GM12878 (cell line): ENCODE data around the gene ZFPM1. TPM values are rescaled to one million over a fixed set of nuclear protein-coding genes. Genes with fewer than 3 reads are reported as not detected.

Experiments used
- ATAC-seq: fragments of 200-7000 bp; cut with Tn5 transposase; 3 replicates; pipeline ENCODE4 v1.9.1; 2020; ENCODE audit warnings: mild to moderate bottlenecking, moderate library complexity
- BruUV-seq: library from RNA; stranded (reverse); fragments of 400-500 nt; replicated peaks from 2 replicates; lab custom pipeline; 2021; lab: Mats Ljungman, UMichigan
- CTCF ChIA-PET: fragments of 300-600 bp; sonication (Branson Sonifier 250); formaldehyde crosslinking; extraction: SDS; loops from one replicate; lab custom pipeline; 2021; ENCODE audit warnings: inconsistent platforms; lab: Yijun Ruan, JAX
- POLR2A ChIA-PET: fragments of 350-600 bp; formaldehyde crosslinking; extraction: SDS; loops from one replicate; lab custom pipeline; 2021; ENCODE audit warnings: inconsistent platforms; lab: Charles Lee
- RAD21 ChIA-PET: fragments of 300-600 bp; sonication (Branson Sonifier 250); formaldehyde crosslinking; loops from one replicate; lab custom pipeline; 2023; ENCODE audit warnings: antibody characterized with exemption; ENCODE audit not compliant: unreplicated experiment; lab: Charles Lee
- SMC1A ChIA-PET: fragments of 300-600 bp; sonication (Branson Sonifier 250); formaldehyde crosslinking; loops from one replicate; lab custom pipeline; 2023; ENCODE audit not compliant: unreplicated experiment, uncharacterized antibody; lab: Charles Lee
- DNase-seq: peaks from one replicate; pipeline ENCODE4 v3.0.0-alpha.2; 2011; ENCODE audit warnings: low read depth, low spot score
- FAIRE-seq: peaks from 3 replicates; lab custom pipeline; 2011; peaks lifted over from hg19 to GRCh38; lab: Jason Lieb, UNC
- H2AFZ ChIP-seq: 2 replicates; pipeline ENCODE4 v1.6.0; 2011; ENCODE audit warnings: low read depth, low read length, control low read depth; ENCODE audit not compliant: control insufficient read depth
- H3K27ac ChIP-seq: 2 replicates; pipeline ENCODE4 v1.5.1; 2011; ENCODE audit warnings: control low read depth; ENCODE audit not compliant: control insufficient read depth, insufficient read depth
- H3K27me3 ChIP-seq, 2 experiments: replicated peaks in 1 of 2; 2 replicates each; pipeline versions ENCODE4 v1.6.0 to v1.6.1; 2011; ENCODE audit warnings: low read length in 1 of 2; ENCODE audit not compliant: control insufficient read depth in 2 of 2, insufficient read depth in 2 of 2
- H3K36me3 ChIP-seq, 2 experiments: 2 replicates each; pipeline ENCODE4 v1.5.1; 2011; ENCODE audit warnings: low read length in 1 of 2; ENCODE audit not compliant: control insufficient read depth in 2 of 2, insufficient read depth in 2 of 2
- H3K4me1 ChIP-seq: 2 replicates; pipeline ENCODE4 v1.6.1; 2011; ENCODE audit warnings: mild to moderate bottlenecking, low read length, moderate library complexity, mixed read lengths; ENCODE audit not compliant: control insufficient read depth, insufficient read depth
- H3K4me2 ChIP-seq: 2 replicates; pipeline ENCODE4 v1.6.0; 2011; ENCODE audit warnings: control low read depth; ENCODE audit not compliant: control insufficient read depth, insufficient read depth
- H3K4me3 ChIP-seq: fragments of 200-600 bp; sonication (generic); 2 replicates; pipeline ENCODE4 v1.5.1; 2016
- H3K79me2 ChIP-seq: 2 replicates; pipeline ENCODE4 v1.6.0; 2011; ENCODE audit warnings: low read length; ENCODE audit not compliant: control insufficient read depth, insufficient read depth
- H3K9ac ChIP-seq: 2 replicates; pipeline ENCODE4 v1.8.0; 2011; ENCODE audit warnings: low read length, control low read depth, mixed read lengths; ENCODE audit not compliant: control insufficient read depth, insufficient read depth
- H3K9me3 ChIP-seq: replicated peaks from 3 replicates; pipeline ENCODE4 v1.5.1; 2011; ENCODE audit warnings: mild to moderate bottlenecking, low read length; ENCODE audit not compliant: control insufficient read depth, insufficient read depth
- H4K20me1 ChIP-seq: 2 replicates; pipeline ENCODE4 v1.6.0; 2011; ENCODE audit not compliant: control insufficient read depth, insufficient read depth
- BHLHE40 ChIP-seq, 2 experiments: fragments of 450-650 bp in 1 of 2; IDR thresholded peaks; 2 replicates each; pipeline ENCODE4 v1.6.1; 2011 to 2017; ENCODE audit warnings: low read depth in 2 of 2, borderline replicate concordance in 1 of 2, improper control_type of control experiment in 1 of 2, low read length in 1 of 2, mild to moderate bottlenecking in 1 of 2
- CHD2 ChIP-seq: IDR thresholded peaks from 2 replicates; pipeline ENCODE4 v1.6.1; 2011; ENCODE audit warnings: low read depth, low read length, improper control_type of control experiment, borderline replicate concordance
- E2F8 ChIP-seq: fragments of 450-650 bp; IDR thresholded peaks from 2 replicates; pipeline ENCODE4 v1.6.1; 2018; ENCODE audit warnings: mild to moderate bottlenecking, low read depth, moderate library complexity; ENCODE audit not compliant: partially characterized antibody
- ETV6 ChIP-seq, 2 experiments: fragments of 450-650 bp in 1 of 2; IDR thresholded peaks in 1 of 2; conservative IDR thresholded peaks in 1 of 2; 2 replicates each; pipeline ENCODE4 v1.6.1; 2014; ENCODE audit warnings: antibody characterized with exemption in 1 of 2, borderline replicate concordance in 1 of 2, low read depth in 1 of 2, mild to moderate bottlenecking in 1 of 2, moderate library complexity in 1 of 2
- GABPA ChIP-seq: IDR thresholded peaks from 2 replicates; pipeline ENCODE4 v1.6.1; 2014; ENCODE audit warnings: antibody characterized with exemption, low read depth, mild to moderate bottlenecking, inconsistent platforms
- GATAD2B ChIP-seq: fragments of 450-650 bp; conservative IDR thresholded peaks from 2 replicates; pipeline ENCODE4 v1.6.1; 2017; ENCODE audit warnings: low read depth, mild to moderate bottlenecking, moderate library complexity
- IKZF1 ChIP-seq: fragments of 450-650 bp; conservative IDR thresholded peaks from 2 replicates; pipeline ENCODE4 v1.6.1; 2017; ENCODE audit warnings: antibody characterized with exemption, mild to moderate bottlenecking
- JUND ChIP-seq: IDR thresholded peaks from 2 replicates; pipeline ENCODE4 v1.6.1; 2012; ENCODE audit warnings: low read depth, mild to moderate bottlenecking, low read length, improper control_type of control experiment, moderate library complexity
- NR2C1 ChIP-seq: fragments of 450-650 bp; IDR thresholded peaks from 2 replicates; pipeline ENCODE4 v1.6.1; 2017; ENCODE audit warnings: antibody characterized with exemption, mild to moderate bottlenecking, moderate library complexity
- NR2F1 ChIP-seq: fragments of 450-650 bp; conservative IDR thresholded peaks from 2 replicates; pipeline ENCODE4 v1.6.1; 2017; ENCODE audit warnings: mild to moderate bottlenecking
- POU2F2 ChIP-seq: IDR thresholded peaks from 3 replicates; pipeline ENCODE4 v1.6.1; 2011; ENCODE audit warnings: low read depth, mild to moderate bottlenecking, low read length, borderline replicate concordance
- RAD21 ChIP-seq: IDR thresholded peaks from 2 replicates; pipeline ENCODE4 v1.6.1; 2011; ENCODE audit warnings: mild to moderate bottlenecking, low read depth, low read length, moderate library complexity; ENCODE audit not compliant: insufficient read depth
- SMC3 ChIP-seq: IDR thresholded peaks from 2 replicates; pipeline ENCODE4 v1.6.1; 2011; ENCODE audit warnings: low read length, improper control_type of control experiment, borderline replicate concordance
- TCF3 ChIP-seq: IDR thresholded peaks from 2 replicates; pipeline ENCODE4 v1.6.1; 2012; ENCODE audit warnings: low read depth, mild to moderate bottlenecking, low read length, borderline replicate concordance; ENCODE audit not compliant: insufficient read depth
- WGBS: methylation state at CpG from one replicate; pipeline ENCODE4 v1.1.6; 2016; ENCODE audit warnings: low lambda C conversion rate; ENCODE audit not compliant: insufficient replicate concordance, insufficient coverage; ENCODE audit errors: missing lambda C conversion rate; 5-methylcytosine and 5-hydroxymethylcytosine counted together
- in situ Hi-C: fragments of 300-500 bp; cut with MboI; formaldehyde crosslinking; loops from 9 replicates; pipeline ENCODE4 v1.14.3; 2018; ENCODE audit warnings: mixed read lengths
- intact Hi-C: fragments of 100-400 bp; cut with micrococcal nuclease; formaldehyde crosslinking; loops from one replicate; pipeline ENCODE4 v1.14.2; 2022; ENCODE audit not compliant: unreplicated experiment
- polyA plus RNA-seq, 11 experiments: library from polyadenylated mRNA; depleted of rRNA in 4 of 11; unstranded in 6 of 11; stranded (reverse) in 5 of 11; fragments of >200 nt; fragmentation: Nextera tagmentation in 4 of 11; fragmentation: Illumina TruSeq in 1 of 11; extraction: Ambion mirVana in 4 of 11; extraction: Trizol in 1 of 11; gene quantifications; 1 replicate in 1 of 11; 2 replicates in 10 of 11; pipeline versions ENCODE4 v1.2.1 to v1.2.3, GENCODE V29; 2011 to 2016; ENCODE audit warnings: inconsistent platforms in 2 of 11, missing spikeins in 2 of 11, low read depth in 1 of 11
- total RNA-seq, 4 experiments: library from RNA; depleted of rRNA in 3 of 4; stranded (reverse); fragments of >200 nt in 3 of 4; fragmentation: Illumina TruSeq in 1 of 4; extraction: Trizol in 1 of 4; gene quantifications; 2 replicates each; pipeline versions ENCODE4 v1.2.1 to v1.2.3, GENCODE V29; 2013 to 2021
- TF ChIP-seq, protein P1 (sequence below): fragments of 450-650 bp; IDR thresholded peaks from 2 replicates; pipeline ENCODE4 v1.6.1; 2017; ENCODE audit warnings: low read depth, mild to moderate bottlenecking, moderate library complexity
- TF ChIP-seq, protein P2 (sequence below), 3 experiments: IDR thresholded peaks in 2 of 3; conservative IDR thresholded peaks in 1 of 3; 2 replicates each; pipeline ENCODE4 v1.5.1; 2011; ENCODE audit warnings: low read depth in 3 of 3, low read length in 3 of 3, mild to moderate bottlenecking in 3 of 3, control low read depth in 2 of 3, moderate library complexity in 2 of 3, inconsistent platforms in 1 of 3, mixed read lengths in 1 of 3; ENCODE audit not compliant: control insufficient read depth in 2 of 3, insufficient read depth in 1 of 3; ENCODE audit errors: extremely low read depth in 1 of 3

ZFPM1 gene
- total and polyA plus RNA-seq, 10 of the 15 experiments (the other 5 are each of a cell fraction or from before 2014, with no cell fraction given): 0.02 to 5.1 (median 0.30) TPM

GRCh38 chr16:88437367-88437964 is 15.6 kb upstream of the ZFPM1 start:
- ChIA-PET RAD21 (interaction anchor here (0.6 kb wide), 2 partner anchors 56 to 453 kb away, joined by 3 to 5 read pairs; no protein-coding TSS in a partner anchor), SMC1A (interaction anchor here (1.5 kb wide), 1 partner anchor 91 kb away, joined by 3 read pairs; no protein-coding TSS in a partner anchor), CTCF (interaction anchor here (1.1 to 1.8 kb wide), 5 partner anchors 10 to 477 kb away, joined by 3 to 7 read pairs (median 4); no protein-coding TSS in a partner anchor), POLR2A (no interaction called here)
- in situ Hi-C loops (loop anchor here (25.0 kb wide), 1 partner anchor 475 kb away; the partner anchor contains the start of gene BANP), intact Hi-C loops (loop anchor here (5.0 to 10.0 kb wide), 2 partner anchors 480 to 663 kb away; no protein-coding TSS in a partner anchor)
- Histone ChIP-seq H3K79me2 (no peaks in the 10 kb centered on the region), H3K4me3 (no peak overlapping the region), H3K9ac (no peak overlapping the region), H3K27ac (no peak overlapping the region), H3K36me3 (no peaks in the 10 kb centered on the region), H4K20me1 (no peaks in the 10 kb centered on the region), H3K27me3 (no peaks in the 10 kb centered on the region), H3K4me2 (no peak overlapping the region), H2AFZ (no peak overlapping the region), H3K4me1 (no peaks in the 10 kb centered on the region), H3K9me3 (no peaks in the 10 kb centered on the region)
- 42% methylated on average over 46 of the region's 55 CpGs for WGBS
- ATAC-seq (peak; percentile 86), FAIRE-seq (no peak), DNase-seq (no peak)
- BruUV-seq: no TSS peak
- no peak for TF ChIP-seq POU2F2
- no peak for TF ChIP-seq IKZF1
- TF ChIP-seq JUND: no peak
- TF ChIP-seq ETV6 (conservative IDR thresholded peaks at IDR 0.05 in 1 of 2, IDR thresholded peaks at IDR 0.05 in 1 of 2; ENCODE audit: borderline replicate concordance in 1 of 2, low read depth in 1 of 2): no peak
- TF ChIP-seq, protein P1, sequence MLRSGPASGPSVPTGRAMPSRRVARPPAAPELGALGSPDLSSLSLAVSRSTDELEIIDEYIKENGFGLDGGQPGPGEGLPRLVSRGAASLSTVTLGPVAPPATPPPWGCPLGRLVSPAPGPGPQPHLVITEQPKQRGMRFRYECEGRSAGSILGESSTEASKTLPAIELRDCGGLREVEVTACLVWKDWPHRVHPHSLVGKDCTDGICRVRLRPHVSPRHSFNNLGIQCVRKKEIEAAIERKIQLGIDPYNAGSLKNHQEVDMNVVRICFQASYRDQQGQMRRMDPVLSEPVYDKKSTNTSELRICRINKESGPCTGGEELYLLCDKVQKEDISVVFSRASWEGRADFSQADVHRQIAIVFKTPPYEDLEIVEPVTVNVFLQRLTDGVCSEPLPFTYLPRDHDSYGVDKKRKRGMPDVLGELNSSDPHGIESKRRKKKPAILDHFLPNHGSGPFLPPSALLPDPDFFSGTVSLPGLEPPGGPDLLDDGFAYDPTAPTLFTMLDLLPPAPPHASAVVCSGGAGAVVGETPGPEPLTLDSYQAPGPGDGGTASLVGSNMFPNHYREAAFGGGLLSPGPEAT: no peak
- TF ChIP-seq, protein P2, sequence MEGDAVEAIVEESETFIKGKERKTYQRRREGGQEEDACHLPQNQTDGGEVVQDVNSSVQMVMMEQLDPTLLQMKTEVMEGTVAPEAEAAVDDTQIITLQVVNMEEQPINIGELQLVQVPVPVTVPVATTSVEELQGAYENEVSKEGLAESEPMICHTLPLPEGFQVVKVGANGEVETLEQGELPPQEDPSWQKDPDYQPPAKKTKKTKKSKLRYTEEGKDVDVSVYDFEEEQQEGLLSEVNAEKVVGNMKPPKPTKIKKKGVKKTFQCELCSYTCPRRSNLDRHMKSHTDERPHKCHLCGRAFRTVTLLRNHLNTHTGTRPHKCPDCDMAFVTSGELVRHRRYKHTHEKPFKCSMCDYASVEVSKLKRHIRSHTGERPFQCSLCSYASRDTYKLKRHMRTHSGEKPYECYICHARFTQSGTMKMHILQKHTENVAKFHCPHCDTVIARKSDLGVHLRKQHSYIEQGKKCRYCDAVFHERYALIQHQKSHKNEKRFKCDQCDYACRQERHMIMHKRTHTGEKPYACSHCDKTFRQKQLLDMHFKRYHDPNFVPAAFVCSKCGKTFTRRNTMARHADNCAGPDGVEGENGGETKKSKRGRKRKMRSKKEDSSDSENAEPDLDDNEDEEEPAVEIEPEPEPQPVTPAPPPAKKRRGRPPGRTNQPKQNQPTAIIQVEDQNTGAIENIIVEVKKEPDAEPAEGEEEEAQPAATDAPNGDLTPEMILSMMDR (IDR thresholded peaks at IDR 0.05 in 2 of 3, conservative IDR thresholded peaks at IDR 0.05 in 1 of 3; ENCODE audit: control insufficient read depth in 2 of 3, extremely low read depth in 1 of 3, insufficient read depth in 1 of 3, low read depth in 3 of 3, low read length in 3 of 3): peak; percentile 71 to 87 (median 78)
- TF ChIP-seq BHLHE40 (IDR thresholded peaks at IDR 0.05; ENCODE audit: borderline replicate concordance in 1 of 2, low read depth in 2 of 2, low read length in 1 of 2): no peak; a peak in 1 of 4 replicates
- TF ChIP-seq SMC3: peak; percentile 77
- TF ChIP-seq RAD21: peak; percentile 73
- no peak for TF ChIP-seq E2F8
- TF ChIP-seq CHD2: no peak
- TF ChIP-seq TCF3: no peak
- TF ChIP-seq GATAD2B: 0 out of 2 replicates have a peak, but pooled peaks have one; percentile 27
- TF ChIP-seq GABPA: no peak
- 0 out of 2 replicates have a peak, but pooled peaks have one; percentile 39 for TF ChIP-seq NR2F1
- no peak for TF ChIP-seq NR2C1
